PC-3 (cell line): ENCODE measurements around the gene CACNB3. TPM values are rescaled to one million over a fixed set of nuclear protein-coding genes. Genes with fewer than 3 reads are reported as not detected.

Source experiments
- ATAC-seq: fragments of 200-7000 bp; cut with Tn5 transposase; 2 replicates; pipeline ENCODE4 v1.9.1; 2020; ENCODE audit warnings: mild to moderate bottlenecking, moderate library complexity
- BruUV-seq: library from RNA; stranded (reverse); fragments of 400-500 nt; replicated peaks from 2 replicates; lab custom pipeline; 2021; lab: Mats Ljungman, UMichigan
- CTCF ChIA-PET: fragments of 300-600 bp; sonication (Branson Sonifier 250); formaldehyde crosslinking; loops from one replicate; lab custom pipeline; 2022; ENCODE audit warnings: antibody characterized with exemption; lab: Charles Lee
- POLR2A ChIA-PET: fragments of 300-600 bp; sonication (Branson Sonifier 250); formaldehyde crosslinking; loops from one replicate; lab custom pipeline; 2022; ENCODE audit warnings: antibody characterized with exemption; ENCODE audit not compliant: unreplicated experiment; lab: Charles Lee
- DNase-seq: peaks from one replicate; pipeline ENCODE4 v3.0.0-alpha.2; 2015
- H2AFZ ChIP-seq: fragments of 300-600 bp; sonication (generic); 2 replicates; pipeline ENCODE4 v1.6.0; 2016; ENCODE audit warnings: antibody characterized with exemption, low read length
- H3F3A ChIP-seq: fragments of 300-600 bp; sonication (generic); one replicate; pipeline ENCODE4 v1.6.0; 2017; ENCODE audit warnings: antibody characterized with exemption, low read length, control low read depth, mild to moderate bottlenecking; ENCODE audit not compliant: unreplicated experiment
- H3K27ac ChIP-seq: fragments of 300-600 bp; sonication (generic); 2 replicates; pipeline ENCODE4 v1.5.1; 2016; ENCODE audit warnings: mild to moderate bottlenecking, low read length
- H3K27me3 ChIP-seq: fragments of 300-600 bp; sonication (generic); 2 replicates; pipeline ENCODE4 v1.6.1; 2016; ENCODE audit warnings: low read length, mixed read lengths
- H3K36me3 ChIP-seq: fragments of 300-600 bp; sonication (generic); 2 replicates; pipeline ENCODE4 v1.6.1; 2016; ENCODE audit warnings: low read depth, mixed run types, low read length, mixed read lengths
- H3K4me1 ChIP-seq: fragments of 300-600 bp; sonication (generic); 2 replicates; pipeline ENCODE4 v1.5.1; 2016; ENCODE audit warnings: low read length; ENCODE audit not compliant: insufficient read depth
- H3K4me2 ChIP-seq: fragments of 300-600 bp; sonication (generic); 2 replicates; pipeline ENCODE4 v1.6.0; 2016; ENCODE audit warnings: low read length
- H3K4me3 ChIP-seq: fragments of 300-600 bp; sonication (generic); 2 replicates; pipeline ENCODE4 v1.5.1; 2016; ENCODE audit warnings: mild to moderate bottlenecking, low read length, mixed read lengths
- H3K79me2 ChIP-seq: fragments of 300-600 bp; sonication (generic); 2 replicates; pipeline ENCODE4 v1.6.1; 2017; ENCODE audit warnings: low read length, mixed read lengths
- H3K9ac ChIP-seq: fragments of 300-600 bp; sonication (generic); 2 replicates; pipeline ENCODE4 v1.6.0; 2016; ENCODE audit warnings: mild to moderate bottlenecking, low read length
- H3K9me2 ChIP-seq: fragments of 300-600 bp; sonication (generic); replicated peaks from 2 replicates; pipeline ENCODE4 v1.6.1; 2016; ENCODE audit warnings: mixed run types, low read length, mixed read lengths
- H3K9me3 ChIP-seq: fragments of 300-600 bp; sonication (generic); 2 replicates; pipeline ENCODE4 v1.6.1; 2016; ENCODE audit warnings: low read length, mixed read lengths
- H4K20me1 ChIP-seq: fragments of 300-600 bp; sonication (generic); 2 replicates; pipeline ENCODE4 v1.6.1; 2016; ENCODE audit warnings: low read length, mixed read lengths
- CTCF ChIP-seq: fragments of 300-600 bp; sonication (generic); conservative IDR thresholded peaks from 2 replicates; pipeline ENCODE4 v1.5.1; 2017; ENCODE audit warnings: antibody characterized with exemption, low read depth, mild to moderate bottlenecking, low read length
- EZH2 ChIP-seq: fragments of 300-600 bp; sonication (generic); IDR thresholded peaks from one replicate; pipeline ENCODE4 v1.6.1; 2017; ENCODE audit warnings: antibody characterized with exemption, mild to moderate bottlenecking, low read length; ENCODE audit not compliant: unreplicated experiment
- EZH2phosphoT487 ChIP-seq: fragments of 300-600 bp; sonication (generic); IDR thresholded peaks from 2 replicates; pipeline ENCODE4 v1.6.1; 2018; ENCODE audit warnings: mild to moderate bottlenecking, antibody characterized with exemption, low read length, borderline replicate concordance
- intact Hi-C: fragments of 100-400 bp; cut with micrococcal nuclease; formaldehyde crosslinking; loops from 2 replicates; pipeline ENCODE4 v1.9.0; 2023
- total RNA-seq: library from RNA; depleted of rRNA; stranded (reverse); fragments of >200 nt; gene quantifications from 2 replicates; pipeline ENCODE4 v1.2.3, GENCODE V29; 2014

Gene CACNB3
- total RNA-seq, 1 experiment from 2014 or later, result 21.4 TPM

- no peak overlapping the region for H3K4me2 ChIP-seq
- ChIA-PET POLR2A (no interaction called here), CTCF (no interaction called here)
- no peak overlapping the region for H3K9ac ChIP-seq
- ATAC-seq (no peak), DNase-seq (no peak)
- intact Hi-C loops, result no loop called here
- 0 out of 2 replicates have a peak, but pooled peaks cover 4% of the 10 kb centered on the region for H3K79me2 ChIP-seq
- H3F3A ChIP-seq, result no peaks in the 10 kb centered on the region
- peaks cover 25% of the 10 kb centered on the region; the same call in 1 of the 2 replicates for H3K36me3 ChIP-seq
- TF ChIP-seq EZH2 (no peak), CTCF (no peak), EZH2phosphoT487 (no peak)
- no peaks in the 10 kb centered on the region for H3K9me3 ChIP-seq
- BruUV-seq, result no TSS peak
- H3K4me3 ChIP-seq, result no peak overlapping the region
- H3K27ac ChIP-seq, result no peak overlapping the region
- H3K9me2 ChIP-seq, result no peaks in the 10 kb centered on the region
- H3K27me3 ChIP-seq, result no peaks in the 10 kb centered on the region
- H4K20me1 ChIP-seq, result no peaks in the 10 kb centered on the region
- no peak overlapping the region for H2AFZ ChIP-seq
- no peaks in the 10 kb centered on the region for H3K4me1 ChIP-seq
Measured at GRCh38 chr12:48774516-48774915, 43.8 kb upstream of the CACNB3 start.

- DNase-seq, result no peak
- Histone ChIP-seq H3K9me2 (no peaks in the 10 kb centered on the region), H3K79me2 (peaks cover 7% of the 10 kb centered on the region; the same call in 1 of the 2 replicates), H2AFZ (no peak overlapping the region), H3K9ac (no peak overlapping the region), H3K36me3 (peaks cover 23% of the 10 kb centered on the region; the same call in 1 of the 2 replicates), H4K20me1 (no peaks in the 10 kb centered on the region), H3K27ac (no peak overlapping the region), H3F3A (no peaks in the 10 kb centered on the region), H3K4me1 (peaks cover 1% of the 10 kb centered on the region; the same call in 1 of the 2 replicates), H3K4me2 (no peak overlapping the region), H3K4me3 (no peak overlapping the region), H3K9me3 (no peaks in the 10 kb centered on the region), H3K27me3 (no peaks in the 10 kb centered on the region)
- POLR2A ChIA-PET, result no interaction called here
- intact Hi-C loops, result no loop called here
- CTCF ChIA-PET, result no interaction called here
- TF ChIP-seq EZH2 (no peak), CTCF (no peak), EZH2phosphoT487 (no peak)
- BruUV-seq, result no TSS peak
- no peak for ATAC-seq
Measured at GRCh38 chr12:48775299-48775698, 43.0 kb upstream of the CACNB3 start.

- Histone ChIP-seq H4K20me1 (no peaks in the 10 kb centered on the region), H3K27me3 (no peaks in the 10 kb centered on the region), H3K9me3 (no peaks in the 10 kb centered on the region), H3K79me2 (peaks cover 10% of the 10 kb centered on the region; the same call in 1 of the 2 replicates), H3K4me1 (peaks cover 9% of the 10 kb centered on the region), H3K27ac (no peak overlapping the region), H3K9ac (no peak overlapping the region), H3F3A (no peaks in the 10 kb centered on the region), H3K4me2 (no peak overlapping the region), H2AFZ (no peak overlapping the region), H3K9me2 (no peaks in the 10 kb centered on the region), H3K4me3 (no peak overlapping the region), H3K36me3 (peaks cover 16% of the 10 kb centered on the region; the same call in 1 of the 2 replicates)
- no TSS peak for BruUV-seq
- DNase-seq, result no peak
- intact Hi-C loops, result no loop called here
- no peak for ATAC-seq
- POLR2A ChIA-PET, result no interaction called here
- TF ChIP-seq EZH2phosphoT487 (no peak), EZH2 (no peak), CTCF (no peak)
- CTCF ChIA-PET, result no interaction called here
Measured at GRCh38 chr12:48775991-48776649, 42.2 kb upstream of the CACNB3 start.
